GM12878 (cell line): ENCODE measurements around the gene DAGLA.

Experiments
- ETV6 ChIP-seq, 2 experiments: fragments of 450-650 bp in 1 of 2; IDR thresholded peaks in 1 of 2; conservative IDR thresholded peaks in 1 of 2; 2 replicates each; pipeline ENCODE4 v1.6.1; 2014; ENCODE audit warnings: antibody characterized with exemption in 1 of 2, borderline replicate concordance in 1 of 2, low read depth in 1 of 2, mild to moderate bottlenecking in 1 of 2, moderate library complexity in 1 of 2
- EZH2 ChIP-seq: IDR thresholded peaks from 2 replicates; pipeline ENCODE4 v1.6.1; 2012; ENCODE audit warnings: low read depth, mild to moderate bottlenecking, control low read depth, inconsistent platforms, low read length, borderline replicate concordance; ENCODE audit not compliant: control insufficient read depth
- JUND ChIP-seq: IDR thresholded peaks from 2 replicates; pipeline ENCODE4 v1.6.1; 2012; ENCODE audit warnings: low read depth, mild to moderate bottlenecking, low read length, improper control_type of control experiment, moderate library complexity
- KAT2A ChIP-seq: conservative IDR thresholded peaks from 2 replicates; pipeline ENCODE4 v1.6.1; 2011; ENCODE audit warnings: low read depth, low read length; ENCODE audit not compliant: control insufficient read depth
- MYC ChIP-seq: IDR thresholded peaks from 2 replicates; pipeline ENCODE4 v1.6.1; 2011; ENCODE audit warnings: mild to moderate bottlenecking, low read length, moderate library complexity, inconsistent platforms; ENCODE audit not compliant: insufficient read depth, insufficient replicate concordance, insufficient read length, severe bottlenecking
- POLR2AphosphoS5 ChIP-seq: IDR thresholded peaks from 2 replicates; pipeline ENCODE4 v1.6.1; 2011; ENCODE audit warnings: mild to moderate bottlenecking, low read length, inconsistent platforms
- RAD21 ChIP-seq: IDR thresholded peaks from 2 replicates; pipeline ENCODE4 v1.6.1; 2011; ENCODE audit warnings: mild to moderate bottlenecking, low read depth, low read length, moderate library complexity; ENCODE audit not compliant: insufficient read depth
- TCF3 ChIP-seq: IDR thresholded peaks from 2 replicates; pipeline ENCODE4 v1.6.1; 2012; ENCODE audit warnings: low read depth, mild to moderate bottlenecking, low read length, borderline replicate concordance; ENCODE audit not compliant: insufficient read depth
- WRNIP1 ChIP-seq: IDR thresholded peaks from 2 replicates; pipeline ENCODE4 v1.6.1; 2011; ENCODE audit warnings: low read depth, low read length, improper control_type of control experiment, borderline replicate concordance
- ZNF384 ChIP-seq: IDR thresholded peaks from 2 replicates; pipeline ENCODE4 v1.6.1; 2012; ENCODE audit warnings: low read depth, mild to moderate bottlenecking, low read length, improper control_type of control experiment, borderline replicate concordance
- TF ChIP-seq, protein P1 (sequence below), 3 experiments: IDR thresholded peaks in 2 of 3; conservative IDR thresholded peaks in 1 of 3; 2 replicates each; pipeline ENCODE4 v1.5.1; 2011; ENCODE audit warnings: low read depth in 3 of 3, low read length in 3 of 3, mild to moderate bottlenecking in 3 of 3, control low read depth in 2 of 3, moderate library complexity in 2 of 3, inconsistent platforms in 1 of 3, mixed read lengths in 1 of 3; ENCODE audit not compliant: control insufficient read depth in 2 of 3, insufficient read depth in 1 of 3; ENCODE audit errors: extremely low read depth in 1 of 3
- TF ChIP-seq, protein P2 (sequence below): fragments of 450-650 bp; formaldehyde crosslinking; IDR thresholded peaks from 2 replicates; pipeline ENCODE4 v1.4.0; 2022; ENCODE audit warnings: mild to moderate bottlenecking, moderate library complexity

DNA sequence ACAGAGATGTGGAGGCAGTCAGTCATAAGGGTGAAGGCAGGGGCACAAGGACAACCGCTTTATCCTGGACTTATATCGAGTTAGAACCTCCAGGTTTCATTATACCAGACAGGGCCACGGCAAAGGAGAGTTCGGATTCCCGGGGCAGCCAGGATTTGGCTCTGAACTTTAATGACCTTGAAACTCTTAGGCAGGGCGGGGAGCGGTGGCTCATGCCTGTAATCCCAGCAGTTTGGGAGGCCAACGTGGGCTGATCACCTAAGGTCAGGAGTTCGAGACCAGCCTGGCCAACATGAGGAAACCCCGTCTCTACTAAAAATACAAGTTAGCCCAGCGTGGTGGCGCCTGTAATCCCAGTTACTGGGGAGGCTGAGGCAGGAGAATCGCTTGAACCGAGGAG lies 71.2 kb downstream of the DAGLA start:
- TF ChIP-seq ZNF384 (no peak), KAT2A (no peak), ETV6 (conservative IDR thresholded peaks at IDR 0.05 in 1 of 2, IDR thresholded peaks at IDR 0.05 in 1 of 2; ENCODE audit: borderline replicate concordance in 1 of 2, low read depth in 1 of 2) (no peak), TCF3 (no peak), WRNIP1 (no peak), MYC (no peak), RAD21 (no peak), JUND (no peak), POLR2AphosphoS5 (no peak), EZH2 (no peak)
- TF ChIP-seq, protein P1, sequence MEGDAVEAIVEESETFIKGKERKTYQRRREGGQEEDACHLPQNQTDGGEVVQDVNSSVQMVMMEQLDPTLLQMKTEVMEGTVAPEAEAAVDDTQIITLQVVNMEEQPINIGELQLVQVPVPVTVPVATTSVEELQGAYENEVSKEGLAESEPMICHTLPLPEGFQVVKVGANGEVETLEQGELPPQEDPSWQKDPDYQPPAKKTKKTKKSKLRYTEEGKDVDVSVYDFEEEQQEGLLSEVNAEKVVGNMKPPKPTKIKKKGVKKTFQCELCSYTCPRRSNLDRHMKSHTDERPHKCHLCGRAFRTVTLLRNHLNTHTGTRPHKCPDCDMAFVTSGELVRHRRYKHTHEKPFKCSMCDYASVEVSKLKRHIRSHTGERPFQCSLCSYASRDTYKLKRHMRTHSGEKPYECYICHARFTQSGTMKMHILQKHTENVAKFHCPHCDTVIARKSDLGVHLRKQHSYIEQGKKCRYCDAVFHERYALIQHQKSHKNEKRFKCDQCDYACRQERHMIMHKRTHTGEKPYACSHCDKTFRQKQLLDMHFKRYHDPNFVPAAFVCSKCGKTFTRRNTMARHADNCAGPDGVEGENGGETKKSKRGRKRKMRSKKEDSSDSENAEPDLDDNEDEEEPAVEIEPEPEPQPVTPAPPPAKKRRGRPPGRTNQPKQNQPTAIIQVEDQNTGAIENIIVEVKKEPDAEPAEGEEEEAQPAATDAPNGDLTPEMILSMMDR (IDR thresholded peaks at IDR 0.05 in 2 of 3, conservative IDR thresholded peaks at IDR 0.05 in 1 of 3; ENCODE audit: control insufficient read depth in 2 of 3, extremely low read depth in 1 of 3, insufficient read depth in 1 of 3, low read depth in 3 of 3, low read length in 3 of 3) = no peak
- TF ChIP-seq, protein P2, sequence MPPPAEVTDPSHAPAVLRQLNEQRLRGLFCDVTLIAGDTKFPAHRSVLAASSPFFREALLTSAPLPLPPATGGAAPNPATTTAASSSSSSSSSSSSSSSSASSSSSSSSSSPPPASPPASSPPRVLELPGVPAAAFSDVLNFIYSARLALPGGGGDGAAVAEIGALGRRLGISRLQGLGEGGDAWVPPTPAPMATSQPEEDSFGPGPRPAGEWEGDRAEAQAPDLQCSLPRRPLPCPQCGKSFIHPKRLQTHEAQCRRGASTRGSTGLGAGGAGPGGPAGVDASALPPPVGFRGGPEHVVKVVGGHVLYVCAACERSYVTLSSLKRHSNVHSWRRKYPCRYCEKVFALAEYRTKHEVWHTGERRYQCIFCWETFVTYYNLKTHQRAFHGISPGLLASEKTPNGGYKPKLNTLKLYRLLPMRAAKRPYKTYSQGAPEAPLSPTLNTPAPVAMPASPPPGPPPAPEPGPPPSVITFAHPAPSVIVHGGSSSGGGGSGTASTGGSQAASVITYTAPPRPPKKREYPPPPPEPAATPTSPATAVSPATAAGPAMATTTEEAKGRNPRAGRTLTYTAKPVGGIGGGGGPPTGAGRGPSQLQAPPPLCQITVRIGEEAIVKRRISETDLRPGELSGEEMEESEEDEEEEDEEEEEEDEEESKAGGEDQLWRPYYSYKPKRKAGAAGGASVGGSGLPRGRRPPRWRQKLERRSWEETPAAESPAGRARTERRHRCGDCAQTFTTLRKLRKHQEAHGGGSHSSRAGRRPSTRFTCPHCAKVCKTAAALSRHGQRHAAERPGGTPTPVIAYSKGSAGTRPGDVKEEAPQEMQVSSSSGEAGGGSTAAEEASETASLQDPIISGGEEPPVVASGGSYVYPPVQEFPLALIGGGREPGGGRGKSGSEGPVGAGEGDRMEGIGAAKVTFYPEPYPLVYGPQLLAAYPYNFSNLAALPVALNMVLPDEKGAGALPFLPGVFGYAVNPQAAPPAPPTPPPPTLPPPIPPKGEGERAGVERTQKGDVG (CRISPR knock-in tag) = no peak
